ENCODE results near the gene RITA1.

DNA sequence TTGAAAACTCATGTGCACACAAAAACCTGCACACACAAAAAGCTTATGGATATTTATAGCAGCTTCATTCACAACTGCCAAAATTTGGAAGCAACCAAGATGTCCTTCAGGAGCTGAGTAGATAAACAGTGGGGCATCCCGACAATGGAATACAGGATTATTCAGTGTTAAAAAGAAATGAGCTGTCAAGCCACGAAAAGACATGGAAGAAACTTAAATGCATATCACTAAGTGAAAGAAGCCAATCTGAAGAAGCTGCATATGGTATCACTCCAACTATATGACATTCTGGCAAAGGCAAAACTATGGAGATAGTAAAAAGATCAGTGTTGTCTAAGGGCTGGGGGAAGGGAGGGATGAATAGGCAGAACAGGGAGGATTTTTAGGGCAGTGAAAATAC lies 30.5 kb downstream of the RITA1 start:
- TF ChIP-seq, protein P1, sequence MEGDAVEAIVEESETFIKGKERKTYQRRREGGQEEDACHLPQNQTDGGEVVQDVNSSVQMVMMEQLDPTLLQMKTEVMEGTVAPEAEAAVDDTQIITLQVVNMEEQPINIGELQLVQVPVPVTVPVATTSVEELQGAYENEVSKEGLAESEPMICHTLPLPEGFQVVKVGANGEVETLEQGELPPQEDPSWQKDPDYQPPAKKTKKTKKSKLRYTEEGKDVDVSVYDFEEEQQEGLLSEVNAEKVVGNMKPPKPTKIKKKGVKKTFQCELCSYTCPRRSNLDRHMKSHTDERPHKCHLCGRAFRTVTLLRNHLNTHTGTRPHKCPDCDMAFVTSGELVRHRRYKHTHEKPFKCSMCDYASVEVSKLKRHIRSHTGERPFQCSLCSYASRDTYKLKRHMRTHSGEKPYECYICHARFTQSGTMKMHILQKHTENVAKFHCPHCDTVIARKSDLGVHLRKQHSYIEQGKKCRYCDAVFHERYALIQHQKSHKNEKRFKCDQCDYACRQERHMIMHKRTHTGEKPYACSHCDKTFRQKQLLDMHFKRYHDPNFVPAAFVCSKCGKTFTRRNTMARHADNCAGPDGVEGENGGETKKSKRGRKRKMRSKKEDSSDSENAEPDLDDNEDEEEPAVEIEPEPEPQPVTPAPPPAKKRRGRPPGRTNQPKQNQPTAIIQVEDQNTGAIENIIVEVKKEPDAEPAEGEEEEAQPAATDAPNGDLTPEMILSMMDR (IDR thresholded peaks at IDR 0.05): no peak
- TF ChIP-seq EP300 (IDR thresholded peaks at IDR 0.05): no peak
- no peak for TF ChIP-seq POLR2A (IDR thresholded peaks at IDR 0.05)

Data from suprapubic skin (tissue), 3 donors.